Measurements from ENCODE around the gene FAM81A.

Gene FAM81A

GRCh38 chr15:59565299-59565698 is 127.3 kb downstream of the FAM81A start:
- no peak overlapping the region for H3K9ac ChIP-seq (ENCODE audit: low read length)
- H3K36me3 ChIP-seq (ENCODE audit: insufficient read depth, low read length): no peaks in the 10 kb centered on the region
- no peak overlapping the region for H3K4me3 ChIP-seq (ENCODE audit: low read depth in 1 of 2, low read length in 2 of 2)
- no peaks in the 10 kb centered on the region for H3K9me3 ChIP-seq (ENCODE audit: low read length)
- H3K27me3 ChIP-seq (ENCODE audit: control insufficient read depth in 1 of 2, insufficient read depth in 2 of 2, low read length in 2 of 2): no peaks in the 10 kb centered on the region
- H3K27ac ChIP-seq (ENCODE audit: low read depth, low read length): no peak overlapping the region
- H3K4me1 ChIP-seq (ENCODE audit: insufficient read depth, low read length): no peaks in the 10 kb centered on the region

- H3K4me3 ChIP-seq (ENCODE audit: low read depth in 1 of 2, low read length in 2 of 2): no peak overlapping the region
- no peaks in the 10 kb centered on the region for H3K27me3 ChIP-seq (ENCODE audit: control insufficient read depth in 1 of 2, insufficient read depth in 2 of 2, low read length in 2 of 2)
- H3K9ac ChIP-seq (ENCODE audit: low read length): no peak overlapping the region
- H3K9me3 ChIP-seq (ENCODE audit: low read length): no peaks in the 10 kb centered on the region
- no peaks in the 10 kb centered on the region for H3K36me3 ChIP-seq (ENCODE audit: insufficient read depth, low read length)
- no peaks in the 10 kb centered on the region for H3K4me1 ChIP-seq (ENCODE audit: insufficient read depth, low read length)
- no peak overlapping the region for H3K27ac ChIP-seq (ENCODE audit: low read depth, low read length)
Measured at GRCh38 chr15:59567324-59567723, 129.3 kb downstream of the FAM81A start.

- no peak overlapping the region for H3K4me3 ChIP-seq (ENCODE audit: low read depth in 1 of 2, low read length in 2 of 2)
- no peaks in the 10 kb centered on the region for H3K9me3 ChIP-seq (ENCODE audit: low read length)
- no peaks in the 10 kb centered on the region for H3K4me1 ChIP-seq (ENCODE audit: insufficient read depth, low read length)
- no peak overlapping the region for H3K27ac ChIP-seq (ENCODE audit: low read depth, low read length)
- H3K9ac ChIP-seq (ENCODE audit: low read length): no peak overlapping the region
- no peaks in the 10 kb centered on the region for H3K27me3 ChIP-seq (ENCODE audit: control insufficient read depth in 1 of 2, insufficient read depth in 2 of 2, low read length in 2 of 2)
- H3K36me3 ChIP-seq (ENCODE audit: insufficient read depth, low read length): no peaks in the 10 kb centered on the region
Measured at GRCh38 chr15:59569477-59569876, 131.5 kb downstream of the FAM81A start.

- Histone ChIP-seq H3K9me3 (ENCODE audit: low read length) (no peaks in the 10 kb centered on the region), H3K9ac (ENCODE audit: low read length) (no peak overlapping the region), H3K36me3 (ENCODE audit: insufficient read depth, low read length) (no peaks in the 10 kb centered on the region), H3K27ac (ENCODE audit: low read depth, low read length) (no peak overlapping the region), H3K4me1 (ENCODE audit: insufficient read depth, low read length) (no peaks in the 10 kb centered on the region), H3K27me3 (ENCODE audit: control insufficient read depth in 1 of 2, insufficient read depth in 2 of 2, low read length in 2 of 2) (no peaks in the 10 kb centered on the region), H3K4me3 (ENCODE audit: low read depth in 1 of 2, low read length in 2 of 2) (no peak overlapping the region)
Measured at GRCh38 chr15:59570315-59570714, 132.3 kb downstream of the FAM81A start.

- H3K4me3 ChIP-seq (ENCODE audit: low read depth in 1 of 2, low read length in 2 of 2): no peak overlapping the region
- no peaks in the 10 kb centered on the region for H3K4me1 ChIP-seq (ENCODE audit: insufficient read depth, low read length)
- no peak overlapping the region for H3K27ac ChIP-seq (ENCODE audit: low read depth, low read length)
- H3K27me3 ChIP-seq (ENCODE audit: control insufficient read depth in 1 of 2, insufficient read depth in 2 of 2, low read length in 2 of 2): no peaks in the 10 kb centered on the region
- H3K9ac ChIP-seq (ENCODE audit: low read length): no peak overlapping the region
- H3K9me3 ChIP-seq (ENCODE audit: low read length): no peaks in the 10 kb centered on the region
- no peaks in the 10 kb centered on the region for H3K36me3 ChIP-seq (ENCODE audit: insufficient read depth, low read length)
Measured at GRCh38 chr15:59571606-59572005, 133.6 kb downstream of the FAM81A start.

All from muscle layer of colon (tissue), 2 donors.